HG03159 (cell line): ENCODE measurements around the gene KAZALD1.

Experiments
- ATAC-seq: cut with Tn5 transposase; IDR thresholded peaks from one replicate; pipeline ENCODE4 v1.9.1; 2021; ENCODE audit warnings: mild to moderate bottlenecking, moderate library complexity; ENCODE audit not compliant: unreplicated experiment

Gene KAZALD1

DNA sequence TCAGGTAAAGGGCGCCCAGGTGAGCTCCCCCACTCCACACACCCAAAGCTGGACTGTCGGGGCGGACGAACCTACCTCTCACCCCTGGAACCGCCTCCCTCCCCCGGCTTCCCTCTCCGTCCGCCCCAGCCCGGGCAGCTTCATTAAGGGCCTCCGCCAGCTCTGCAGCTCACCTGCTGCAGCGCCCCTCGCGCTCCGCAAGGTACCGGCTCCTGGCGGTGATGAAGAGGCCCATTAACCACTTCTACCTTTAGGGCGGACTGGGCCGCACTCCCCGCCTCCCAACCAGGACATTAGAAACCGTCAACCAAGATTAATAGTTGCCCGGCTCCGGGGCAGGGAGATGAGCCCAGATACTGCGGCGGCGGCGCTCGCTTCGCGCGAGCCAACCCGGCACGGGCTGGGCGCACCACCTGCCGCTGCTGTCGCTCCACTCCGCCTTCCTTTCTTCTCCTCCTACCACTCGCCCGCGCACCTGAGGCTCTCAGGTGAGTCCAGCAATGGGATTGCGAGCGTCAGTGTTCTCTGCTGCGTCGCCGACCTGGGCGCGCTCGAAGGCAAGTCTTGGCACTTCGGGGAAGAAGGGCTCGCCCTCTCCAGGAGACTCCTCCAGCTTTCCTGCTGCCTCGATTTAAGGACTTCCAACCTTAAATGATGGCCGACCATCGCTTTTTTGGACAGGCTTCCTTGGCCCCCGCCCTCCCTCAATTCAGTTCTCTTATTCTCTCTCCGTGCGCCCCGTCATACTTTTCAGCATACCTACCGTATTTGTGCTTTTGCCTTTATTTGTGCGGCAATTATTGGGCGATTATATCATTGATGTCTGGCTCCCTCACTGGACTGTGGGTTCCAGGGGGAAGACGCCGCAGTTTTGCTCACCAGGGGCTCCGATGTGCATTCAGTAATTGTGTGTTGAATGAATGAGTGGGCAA is 13.6 kb upstream of the KAZALD1 start:
- no peak for ATAC-seq

DNA sequence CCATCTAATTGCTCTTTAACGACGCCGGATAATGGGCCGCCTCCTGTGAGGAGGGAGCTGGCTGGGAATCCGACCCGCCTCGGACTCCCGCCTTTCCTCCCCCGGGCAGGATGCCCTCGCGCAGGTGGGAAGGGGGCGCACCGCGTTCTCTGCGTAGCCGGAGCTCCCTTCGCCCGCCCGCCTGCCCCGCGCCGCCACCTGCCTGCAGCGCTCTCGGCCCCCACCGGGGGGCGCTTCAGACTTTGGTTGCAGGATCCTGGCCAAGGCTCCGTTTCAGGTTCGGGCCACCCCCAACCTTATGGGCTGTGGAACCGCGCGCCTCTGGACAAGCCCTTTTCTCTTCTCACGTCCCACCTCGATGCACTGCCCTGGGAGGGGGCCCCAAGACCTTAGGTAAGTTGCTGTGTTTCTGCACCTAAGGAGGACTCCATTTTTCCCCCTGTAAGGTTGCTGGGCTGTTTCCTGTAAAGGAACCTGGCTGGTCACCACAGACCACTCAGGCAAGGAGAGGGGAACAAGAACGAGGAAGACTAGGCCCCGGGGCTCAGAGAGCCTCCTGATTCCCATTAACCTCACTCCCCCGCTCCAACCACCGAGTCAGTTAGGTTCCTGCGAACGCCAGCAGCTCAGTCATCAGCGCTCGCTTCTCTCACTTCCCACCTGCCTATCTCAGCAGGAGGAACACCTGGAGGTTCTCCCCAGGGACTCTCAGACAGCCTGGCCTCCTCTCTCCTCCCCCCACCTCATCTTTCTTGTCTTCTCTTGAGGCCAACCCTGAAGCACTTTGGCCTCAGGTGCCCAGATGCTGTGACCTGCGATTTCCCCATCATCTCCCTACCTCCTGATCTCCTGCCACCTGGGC is 11.3 kb upstream of the KAZALD1 start:
- ATAC-seq: no peak

DNA sequence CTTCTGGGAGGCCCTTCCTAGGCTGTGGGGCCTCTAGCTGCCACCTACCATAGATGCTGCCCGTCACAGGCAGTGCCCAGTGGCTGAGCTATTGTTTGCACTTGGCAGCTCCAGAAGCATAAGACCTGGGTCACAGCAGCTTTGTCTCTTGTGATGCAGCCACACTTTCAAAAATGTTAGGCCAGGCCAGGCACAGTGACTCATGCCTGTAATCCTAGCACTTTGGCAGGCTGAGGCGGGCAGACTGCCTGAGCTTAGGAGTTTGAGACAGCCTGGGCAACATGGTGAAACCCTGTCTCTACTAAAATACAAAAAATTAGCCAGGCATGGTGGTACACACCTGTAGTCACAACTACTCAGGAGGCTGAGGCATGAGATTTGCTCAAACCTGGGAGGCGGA is 9.5 kb upstream of the KAZALD1 start:
- no peak for ATAC-seq

DNA sequence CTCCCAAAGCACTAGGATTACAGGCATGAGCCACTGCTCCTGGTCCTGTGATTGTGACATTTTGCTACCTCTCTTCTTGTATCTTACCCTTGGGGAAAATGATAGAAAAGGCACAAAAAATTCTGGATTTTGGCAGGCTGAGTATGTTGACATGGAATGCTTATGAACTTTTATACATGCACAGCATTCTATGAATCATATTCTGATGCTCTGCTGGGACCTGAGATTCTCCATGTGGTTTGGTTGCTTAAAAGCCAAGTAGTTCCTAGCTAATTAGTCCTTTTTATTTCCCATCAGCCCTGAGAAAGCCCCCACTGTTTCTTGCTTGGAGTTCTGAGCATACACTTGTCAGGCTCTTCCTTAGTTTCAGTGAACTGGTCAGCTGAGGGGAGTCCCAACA is 8.3 kb upstream of the KAZALD1 start:
- no peak for ATAC-seq

DNA sequence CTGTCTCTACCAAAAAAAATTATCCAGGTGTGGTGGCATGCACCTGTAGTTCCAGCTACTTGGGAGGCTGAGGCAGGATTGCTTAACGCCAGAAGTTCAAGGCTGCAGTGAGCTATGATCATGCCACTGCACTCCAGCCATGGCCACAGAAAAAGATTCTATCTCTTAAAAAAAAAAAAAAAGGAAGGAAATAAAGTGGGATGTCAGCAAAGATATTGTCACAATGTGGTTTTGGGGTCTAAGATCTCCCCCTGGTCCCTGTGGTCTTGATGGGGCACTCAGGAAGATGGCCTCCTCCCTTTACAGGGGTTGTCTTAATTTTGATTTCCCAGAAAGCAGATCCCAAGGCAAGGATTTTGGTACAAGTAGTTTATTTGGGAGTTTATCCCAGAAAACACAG is 7.4 kb upstream of the KAZALD1 start:
- ATAC-seq: no peak

DNA sequence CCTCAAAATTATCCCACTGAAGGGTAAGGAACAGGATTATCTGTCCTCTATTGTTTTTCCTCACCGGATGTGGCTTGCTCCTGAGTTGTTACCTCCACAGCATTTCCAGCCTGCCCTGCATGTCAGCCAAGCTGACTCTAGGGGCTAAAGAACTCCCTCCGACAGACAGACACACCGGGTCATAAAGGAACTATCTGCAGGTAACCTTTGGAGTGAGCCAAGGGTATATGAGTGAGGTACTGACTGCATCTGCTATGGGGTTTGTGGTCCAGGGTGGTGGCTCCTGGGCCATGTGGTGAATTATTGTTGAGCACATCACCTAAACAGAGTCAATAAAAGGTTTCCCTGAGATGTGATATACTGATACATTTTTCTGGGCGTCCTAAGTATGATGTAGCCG is 6.9 kb upstream of the KAZALD1 start:
- no peak for ATAC-seq

DNA sequence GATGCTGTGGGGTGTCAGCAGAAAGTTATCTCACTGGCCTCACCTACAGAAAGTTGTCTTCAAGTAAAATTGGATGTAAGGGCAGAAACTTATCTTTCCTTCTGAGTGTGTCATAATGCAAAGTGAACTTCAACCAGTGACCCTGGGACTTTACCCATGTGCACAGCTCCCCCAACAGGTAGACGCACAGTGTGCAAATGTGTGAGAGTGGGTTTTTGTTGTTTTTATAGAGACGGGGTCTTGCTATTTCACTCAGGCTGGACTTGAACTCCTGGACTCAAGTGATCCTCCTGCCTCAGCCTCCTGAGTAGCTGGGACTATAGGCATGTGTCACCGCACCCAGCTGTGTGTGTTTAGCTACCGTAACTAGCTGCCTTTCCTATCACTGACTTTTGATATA is 6.4 kb upstream of the KAZALD1 start:
- ATAC-seq: no peak

DNA sequence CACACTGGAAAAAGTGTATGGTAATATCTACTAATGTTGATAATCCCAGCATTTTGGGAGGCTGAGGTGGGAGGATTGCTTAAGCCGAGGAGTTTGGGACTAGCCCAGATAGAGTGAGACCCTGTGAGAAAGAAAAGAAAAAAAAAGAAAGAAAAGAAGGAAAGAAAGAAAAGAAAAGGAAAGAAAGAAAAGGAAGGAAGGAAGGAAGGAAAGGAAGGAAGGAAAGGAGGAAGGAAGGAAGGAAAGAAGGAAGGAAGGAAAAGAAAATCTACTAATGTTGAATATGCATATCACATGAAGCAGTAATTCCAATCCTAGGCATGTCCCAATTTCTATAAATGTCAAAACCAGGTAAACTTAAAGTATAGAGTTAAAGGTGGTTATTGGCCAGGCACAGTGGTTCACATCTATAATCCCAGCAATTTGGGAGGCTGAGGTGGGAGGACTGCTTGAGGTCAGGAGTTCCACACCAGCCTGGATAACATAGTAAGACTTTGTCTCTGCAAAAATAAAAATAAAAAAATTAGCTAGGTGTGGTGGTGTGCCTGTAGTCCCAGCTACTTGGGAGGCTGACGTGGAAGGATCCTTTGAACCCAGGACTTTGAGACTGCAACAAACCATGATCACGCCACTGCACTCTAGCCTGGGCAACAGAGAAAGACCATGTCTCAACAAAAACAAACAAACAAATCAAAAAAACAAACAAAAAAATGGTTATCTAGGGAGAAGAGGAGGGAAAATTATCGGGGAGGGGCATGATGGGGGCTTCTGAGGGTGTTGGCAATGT is 5.2 kb upstream of the KAZALD1 start:
- ATAC-seq: no peak

DNA sequence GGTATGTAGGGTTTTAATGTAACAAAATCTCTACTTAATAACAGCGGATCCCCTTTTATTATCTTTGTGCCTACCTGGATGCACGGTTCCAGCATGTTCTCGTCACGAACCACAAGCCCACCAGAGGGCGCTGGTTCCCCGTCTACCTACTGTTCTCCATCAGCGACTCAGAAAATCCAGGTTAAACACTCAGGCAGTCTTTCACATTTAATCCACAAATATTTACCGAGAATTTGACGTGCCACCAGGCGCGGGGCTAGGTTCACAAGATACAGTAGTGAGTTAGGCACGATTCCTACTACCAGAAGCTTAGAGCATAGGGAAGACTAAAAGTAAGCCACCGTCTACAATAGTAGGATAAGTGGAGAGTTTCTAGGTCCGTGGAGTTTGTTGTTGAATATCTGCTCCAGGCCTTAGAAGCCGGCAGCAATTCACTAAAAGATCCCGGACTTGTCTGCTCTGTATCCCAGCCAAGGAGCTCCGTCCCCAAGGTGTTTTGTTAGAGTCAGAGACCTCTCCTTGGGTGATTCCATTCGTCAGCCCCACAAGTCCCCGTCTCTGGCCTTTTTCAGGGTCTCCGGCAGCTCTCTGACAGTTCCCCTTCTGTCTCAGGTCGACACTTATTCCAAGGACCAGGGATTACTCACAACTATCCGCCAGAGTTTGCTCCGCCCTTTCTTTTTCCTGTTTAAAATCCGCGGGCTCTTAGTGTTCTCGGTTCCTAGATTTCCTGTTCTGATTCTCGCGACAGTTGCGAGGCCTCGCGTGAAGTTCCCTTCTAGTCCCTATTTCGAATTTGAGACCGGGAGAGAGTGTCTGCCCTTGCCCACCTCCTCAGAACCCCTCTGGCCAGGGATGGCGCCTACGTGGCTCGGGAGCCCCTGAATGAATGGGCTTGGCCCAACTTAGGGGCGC is 1.5 kb upstream of the KAZALD1 start:
- ATAC-seq: peak; percentile 37

DNA sequence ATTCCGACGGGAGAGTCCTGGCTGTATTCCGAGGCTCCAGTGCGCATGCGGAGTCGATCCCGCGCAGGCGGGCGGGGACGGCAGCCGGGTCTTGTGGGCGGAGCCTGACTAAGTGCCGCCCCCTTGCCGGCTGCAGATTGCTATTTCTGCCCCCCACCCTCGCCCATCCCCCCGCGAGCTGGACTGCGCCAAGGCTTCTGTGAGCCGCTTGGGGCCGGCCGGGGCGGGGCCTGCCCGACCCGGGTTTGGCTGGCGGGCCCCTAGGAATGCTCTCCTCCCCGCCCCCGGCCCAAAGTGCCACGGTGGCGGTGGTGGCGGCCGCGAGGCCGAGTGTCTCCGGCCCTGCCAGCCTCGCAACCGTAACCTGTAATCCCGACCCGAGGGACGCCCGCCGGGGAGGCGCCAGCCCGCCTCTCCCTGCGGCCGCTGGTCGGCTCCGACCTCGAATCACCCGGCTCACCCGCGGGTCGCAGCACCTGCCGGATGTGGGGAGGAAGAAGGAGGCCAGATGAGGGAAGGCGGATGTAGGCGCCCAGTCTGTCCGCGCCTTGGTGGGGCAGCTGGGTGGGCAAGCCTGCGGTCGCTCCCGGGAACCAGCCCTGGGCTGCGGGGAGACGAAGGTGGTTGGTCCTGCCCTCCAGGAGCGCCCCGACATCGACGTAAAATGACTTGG is 702 bp upstream of the KAZALD1 start:
- peak; percentile 48 for ATAC-seq

DNA sequence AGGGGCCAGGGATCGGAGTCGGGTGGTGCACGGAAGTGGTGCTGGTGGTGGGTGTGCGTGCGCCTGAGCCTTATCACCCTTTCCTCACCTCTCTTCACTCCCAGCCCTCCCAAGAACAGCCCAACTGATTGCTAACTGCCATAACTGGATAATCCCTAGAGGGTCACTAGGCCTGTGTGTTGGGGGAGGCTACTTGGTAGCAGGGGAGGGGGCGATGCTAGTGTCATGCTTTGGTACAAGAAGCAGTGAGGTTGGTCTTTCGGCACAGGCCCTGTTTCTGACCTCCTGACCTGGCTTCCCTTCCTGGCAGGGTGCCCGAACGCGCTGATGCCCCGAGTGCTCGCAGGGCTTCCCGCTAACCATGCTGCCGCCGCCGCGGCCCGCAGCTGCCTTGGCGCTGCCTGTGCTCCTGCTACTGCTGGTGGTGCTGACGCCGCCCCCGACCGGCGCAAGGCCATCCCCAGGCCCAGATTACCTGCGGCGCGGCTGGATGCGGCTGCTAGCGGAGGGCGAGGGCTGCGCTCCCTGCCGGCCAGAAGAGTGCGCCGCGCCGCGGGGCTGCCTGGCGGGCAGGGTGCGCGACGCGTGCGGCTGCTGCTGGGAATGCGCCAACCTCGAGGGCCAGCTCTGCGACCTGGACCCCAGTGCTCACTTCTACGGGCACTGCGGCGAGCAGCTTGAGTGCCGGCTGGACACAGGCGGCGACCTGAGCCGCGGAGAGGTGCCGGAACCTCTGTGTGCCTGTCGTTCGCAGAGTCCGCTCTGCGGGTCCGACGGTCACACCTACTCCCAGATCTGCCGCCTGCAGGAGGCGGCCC is 652 bp downstream of the KAZALD1 start:
- no peak for ATAC-seq

DNA sequence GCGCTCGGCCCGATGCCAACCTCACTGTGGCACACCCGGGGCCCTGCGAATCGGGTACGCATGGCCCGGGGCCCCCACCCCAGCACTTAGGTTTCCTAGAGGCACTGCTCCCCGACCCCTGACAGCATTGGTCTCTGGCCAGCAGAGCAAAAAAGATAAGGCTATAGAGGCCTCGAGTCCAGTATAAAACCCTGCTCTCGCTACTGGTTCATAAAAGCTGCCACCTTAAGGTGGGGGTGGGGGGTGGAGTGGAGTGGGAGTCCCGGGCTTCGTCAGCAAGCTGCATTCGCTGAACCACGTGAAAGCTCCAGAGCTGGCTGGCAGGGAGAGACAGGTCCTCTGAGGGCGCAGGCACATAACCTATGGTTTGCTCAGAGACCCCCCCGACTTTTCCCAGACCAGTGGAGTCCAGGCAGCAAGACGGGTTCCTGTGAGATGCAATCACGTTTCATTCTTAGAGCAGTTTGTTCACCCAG is 1.3 kb downstream of the KAZALD1 start:
- no peak for ATAC-seq

DNA sequence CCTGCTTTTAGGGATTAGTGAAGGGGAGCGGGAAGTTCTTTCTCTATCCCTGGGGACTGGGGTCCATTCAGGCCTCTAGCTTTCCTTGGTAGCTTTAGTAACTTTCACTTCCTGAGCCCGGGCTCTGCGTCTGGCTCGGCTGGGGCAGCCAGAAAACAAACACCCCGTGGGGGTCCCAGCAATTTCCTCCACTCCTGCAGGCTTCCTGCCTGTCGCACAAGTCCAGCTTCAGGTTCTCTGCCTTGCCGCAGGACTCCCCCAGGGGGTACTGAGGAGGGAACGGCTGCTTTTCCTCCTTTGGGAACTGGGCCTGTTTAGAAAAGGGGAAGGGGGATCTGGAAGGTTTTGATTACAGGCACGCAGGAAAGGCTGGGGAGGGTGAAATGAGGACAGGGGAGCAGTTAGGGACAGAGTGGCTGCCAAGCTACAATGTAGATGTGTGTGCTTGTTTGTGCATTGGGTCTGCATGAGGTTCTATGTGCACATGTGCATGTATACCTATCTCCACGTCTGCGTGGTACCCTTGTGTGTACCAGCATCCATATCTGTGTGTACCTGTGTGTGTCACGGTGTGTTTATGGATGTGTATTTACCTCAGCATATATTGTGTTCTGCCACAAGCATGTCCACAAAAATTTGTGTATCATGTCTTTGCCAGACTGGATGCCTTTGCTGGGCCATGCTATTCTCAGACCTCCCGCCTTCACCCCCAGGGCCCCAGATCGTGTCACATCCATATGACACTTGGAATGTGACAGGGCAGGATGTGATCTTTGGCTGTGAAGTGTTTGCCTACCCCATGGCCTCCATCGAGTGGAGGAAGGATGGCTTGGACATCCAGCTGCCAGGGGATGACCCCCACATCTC is 2.0 kb downstream of the KAZALD1 start:
- no peak for ATAC-seq

DNA sequence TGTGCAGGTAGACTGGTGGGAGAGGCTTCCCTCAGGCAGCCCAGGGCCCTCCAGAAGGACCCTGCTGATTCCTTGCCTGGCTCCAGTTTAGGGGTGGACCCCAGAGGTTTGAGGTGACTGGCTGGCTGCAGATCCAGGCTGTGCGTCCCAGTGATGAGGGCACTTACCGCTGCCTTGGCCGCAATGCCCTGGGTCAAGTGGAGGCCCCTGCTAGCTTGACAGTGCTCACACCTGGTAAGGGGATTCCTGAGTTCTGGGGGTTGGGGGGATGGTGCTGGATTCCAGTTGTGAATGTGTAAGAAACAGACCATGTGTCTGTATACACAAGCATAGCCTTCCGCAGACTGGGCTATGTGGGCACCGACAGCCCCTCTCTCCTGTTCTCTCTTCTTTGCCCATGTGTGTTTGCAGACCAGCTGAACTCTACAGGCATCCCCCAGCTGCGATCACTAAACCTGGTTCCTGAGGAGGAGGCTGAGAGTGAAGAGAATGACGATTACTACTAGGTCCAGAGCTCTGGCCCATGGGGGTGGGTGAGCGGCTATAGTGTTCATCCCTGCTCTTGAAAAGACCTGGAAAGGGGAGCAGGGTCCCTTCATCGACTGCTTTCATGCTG is 2.7 kb downstream of the KAZALD1 start:
- no peak for ATAC-seq

DNA sequence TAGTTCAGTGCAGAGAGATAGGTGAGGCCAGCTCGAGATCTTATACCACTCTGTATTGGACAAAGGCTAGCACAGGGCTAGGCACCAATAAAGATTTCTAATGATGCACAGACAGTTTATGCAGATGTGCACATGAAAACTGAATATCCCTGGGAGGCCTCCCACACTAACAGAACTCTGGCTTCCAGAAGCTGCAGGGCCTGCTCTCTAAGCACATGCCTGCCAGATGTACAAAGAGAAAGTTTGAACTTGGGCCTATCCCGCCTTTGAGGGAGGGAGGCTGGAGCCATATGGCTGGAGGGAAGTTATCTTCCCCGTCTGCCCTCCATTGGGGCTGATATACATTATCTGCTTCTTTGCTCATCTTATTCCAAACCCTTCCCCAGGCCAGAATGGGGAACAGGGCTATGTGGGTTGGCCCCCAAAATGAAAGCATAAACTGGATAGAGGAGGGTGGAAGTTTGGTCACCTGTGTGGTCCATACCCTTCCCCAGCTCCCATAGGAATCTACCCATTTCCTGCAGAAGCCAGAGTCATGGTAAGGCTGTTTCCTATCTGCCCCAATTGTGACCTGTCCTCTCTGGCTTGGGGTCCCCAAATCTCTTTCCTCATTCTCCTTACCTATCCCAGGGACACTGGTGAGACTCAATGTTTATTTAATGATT is 3.8 kb downstream of the KAZALD1 start:
- no peak for ATAC-seq

DNA sequence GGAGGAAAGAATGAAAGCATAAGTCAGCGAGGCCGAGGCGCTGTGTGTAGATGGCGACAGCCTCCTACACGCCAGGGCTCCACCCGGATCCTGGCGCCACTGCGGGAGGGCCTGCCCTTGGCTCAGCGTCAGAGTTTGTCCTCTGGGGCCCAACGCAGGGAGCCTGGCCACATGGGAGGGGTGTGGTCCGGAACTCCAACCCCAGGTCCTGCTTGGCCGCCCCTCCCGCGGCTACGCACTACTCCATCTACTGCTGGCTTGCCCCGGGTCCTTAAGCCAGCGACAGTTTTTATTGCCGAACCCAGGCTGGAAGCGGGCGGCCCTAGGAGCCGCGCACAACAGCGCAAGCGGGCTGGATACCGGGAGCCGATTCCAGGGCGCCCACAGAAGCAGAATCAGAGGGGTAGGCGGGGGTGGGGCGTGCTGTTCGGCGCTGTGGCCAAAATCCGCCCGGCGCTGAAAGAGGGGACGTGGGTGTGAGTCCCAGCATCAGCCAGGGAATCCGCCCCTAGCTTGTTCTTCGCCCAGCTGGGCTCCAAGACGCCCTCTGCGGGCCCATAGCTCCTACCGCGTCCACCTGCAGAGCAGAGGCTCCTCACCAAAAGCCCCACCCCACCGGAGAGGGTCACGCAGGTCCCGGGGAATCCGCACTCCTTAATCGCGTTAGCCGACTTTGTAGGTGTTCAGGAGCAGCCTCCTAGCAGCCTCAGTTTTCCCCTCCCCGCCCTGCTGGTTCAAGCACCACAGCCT is 4.5 kb downstream of the KAZALD1 start:
- ATAC-seq: no peak
